Body of pancreas (tissue), 4 donors: ENCODE data around the gene NATD1.

Experiments used
- POLR2A ChIP-seq, 3 donors: fragments of 450-650 bp; IDR thresholded peaks; one replicate each; pipeline ENCODE4 v1.6.1; 2016; ENCODE audit warnings: antibody characterized with exemption in 3 of 3, mild to moderate bottlenecking in 2 of 3
- TF ChIP-seq, protein P1 (sequence below), 7 experiments: fragments of 450-650 bp in 4 of 7; fragments of 200-600 bp in 3 of 7; sonication (generic) in 3 of 7; IDR thresholded peaks; one replicate each; pipeline ENCODE4 v1.5.1; 2016 to 2019; ENCODE audit warnings: antibody characterized with exemption in 7 of 7

GRCh38 chr17:21296097-21297025 is 43.2 kb upstream of the NATD1 start:
- no peak for TF ChIP-seq POLR2A (IDR thresholded peaks at IDR 0.05)
- TF ChIP-seq, protein P1, sequence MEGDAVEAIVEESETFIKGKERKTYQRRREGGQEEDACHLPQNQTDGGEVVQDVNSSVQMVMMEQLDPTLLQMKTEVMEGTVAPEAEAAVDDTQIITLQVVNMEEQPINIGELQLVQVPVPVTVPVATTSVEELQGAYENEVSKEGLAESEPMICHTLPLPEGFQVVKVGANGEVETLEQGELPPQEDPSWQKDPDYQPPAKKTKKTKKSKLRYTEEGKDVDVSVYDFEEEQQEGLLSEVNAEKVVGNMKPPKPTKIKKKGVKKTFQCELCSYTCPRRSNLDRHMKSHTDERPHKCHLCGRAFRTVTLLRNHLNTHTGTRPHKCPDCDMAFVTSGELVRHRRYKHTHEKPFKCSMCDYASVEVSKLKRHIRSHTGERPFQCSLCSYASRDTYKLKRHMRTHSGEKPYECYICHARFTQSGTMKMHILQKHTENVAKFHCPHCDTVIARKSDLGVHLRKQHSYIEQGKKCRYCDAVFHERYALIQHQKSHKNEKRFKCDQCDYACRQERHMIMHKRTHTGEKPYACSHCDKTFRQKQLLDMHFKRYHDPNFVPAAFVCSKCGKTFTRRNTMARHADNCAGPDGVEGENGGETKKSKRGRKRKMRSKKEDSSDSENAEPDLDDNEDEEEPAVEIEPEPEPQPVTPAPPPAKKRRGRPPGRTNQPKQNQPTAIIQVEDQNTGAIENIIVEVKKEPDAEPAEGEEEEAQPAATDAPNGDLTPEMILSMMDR (IDR thresholded peaks at IDR 0.05) = no peak
